B cell (primary cell): ENCODE measurements around the gene MDFI. TPM values are rescaled to one million over a fixed set of nuclear protein-coding genes. Genes with fewer than 3 reads are reported as not detected.

Experiments
- ATAC-seq: fragments of 200-7000 bp; cut with Tn5 transposase; one replicate; pipeline ENCODE4 v1.10.0; 2021; ENCODE audit warnings: low read depth, mild to moderate bottlenecking, moderate number of reproducible peaks, moderate library complexity
- CTCF ChIA-PET: fragments of 350-600 bp; sonication (Branson Sonifier 250); formaldehyde crosslinking; loops from one replicate; lab custom pipeline; 2021; ENCODE audit warnings: antibody characterized with exemption, inconsistent platforms; lab: Charles Lee
- POLR2A ChIA-PET: fragments of 350-600 bp; sonication (Branson Sonifier 250); formaldehyde crosslinking; loops from one replicate; lab custom pipeline; 2021; ENCODE audit warnings: antibody characterized with exemption; lab: Charles Lee
- DNase-seq: peaks from one replicate; pipeline ENCODE4 v3.0.0; 2013
- H2AFZ ChIP-seq: 2 replicates; pipeline ENCODE4 v1.6.1; 2012; ENCODE audit warnings: mild to moderate bottlenecking, low read depth, low read length; ENCODE audit not compliant: insufficient read depth, poor library complexity, severe bottlenecking
- H3K27ac ChIP-seq, 2 donors: 1 replicate in 1 of 2; 2 replicates in 1 of 2; pipeline ENCODE4 v1.5.1; 2012 to 2013; ENCODE audit warnings: low read length in 2 of 2, mild to moderate bottlenecking in 2 of 2, moderate library complexity in 1 of 2
- H3K27me3 ChIP-seq, 4 experiments: fragments of 200-600 bp in 1 of 4; sonication (generic) in 1 of 4; replicated peaks in 1 of 4; 1 replicate in 2 of 4; 2 replicates in 2 of 4; pipeline versions ENCODE4 v1.6.1 to v1.7.0; 2013 to 2016; ENCODE audit warnings: low read length in 3 of 4, mild to moderate bottlenecking in 2 of 4, mixed read lengths in 1 of 4, moderate library complexity in 1 of 4; ENCODE audit not compliant: insufficient read depth in 4 of 4, control insufficient read depth in 3 of 4; ENCODE audit errors: control extremely low read depth in 1 of 4
- H3K36me3 ChIP-seq, 2 experiments: replicated peaks in 1 of 2; 1 replicate in 1 of 2; 2 replicates in 1 of 2; pipeline versions ENCODE4 v1.6.1 to v1.7.1; 2013; ENCODE audit warnings: low read length in 1 of 2; ENCODE audit not compliant: insufficient read depth in 2 of 2, control insufficient read depth in 1 of 2; ENCODE audit errors: control extremely low read depth in 1 of 2, extremely low read depth in 1 of 2
- H3K4me1 ChIP-seq, 2 donors: fragments of 200-600 bp in 1 of 2; sonication (generic) in 1 of 2; 1 replicate in 1 of 2; 2 replicates in 1 of 2; pipeline versions ENCODE4 v1.5.1 to v1.6.1; 2013 to 2017; ENCODE audit warnings: low read length in 2 of 2; ENCODE audit not compliant: control insufficient read depth in 2 of 2, insufficient read depth in 2 of 2
- H3K4me2 ChIP-seq: replicated peaks from 2 replicates; pipeline ENCODE3; 2012; ENCODE audit warnings: mild to moderate bottlenecking, low read depth, low read length; ENCODE audit not compliant: poor library complexity, severe bottlenecking
- H3K4me3 ChIP-seq, 5 experiments: fragments of 200-600 bp in 1 of 5; sonication (generic) in 1 of 5; 1 replicate in 3 of 5; 2 replicates in 2 of 5; pipeline versions ENCODE4 v1.5.1 to v1.7.0; 2011 to 2016; ENCODE audit warnings: low read length in 4 of 5, mild to moderate bottlenecking in 4 of 5, low read depth in 2 of 5, control low read depth in 1 of 5, moderate library complexity in 1 of 5; ENCODE audit not compliant: insufficient read depth in 1 of 5; ENCODE audit errors: control extremely low read depth in 1 of 5, extremely low read depth in 1 of 5
- H3K79me2 ChIP-seq: fragments of 200-600 bp; sonication (generic); one replicate; pipeline ENCODE4 v1.6.0; 2016; ENCODE audit warnings: low read length; ENCODE audit not compliant: control insufficient read depth, insufficient read depth
- H3K9ac ChIP-seq: fragments of 200-600 bp; sonication (generic); 2 replicates; pipeline ENCODE4 v1.6.1; 2017; ENCODE audit warnings: mild to moderate bottlenecking, low read length, moderate library complexity
- H3K9me3 ChIP-seq, 3 donors: one replicate each; pipeline versions ENCODE4 v1.6.1 to v1.7.1; 2013; ENCODE audit warnings: low read length in 2 of 3; ENCODE audit not compliant: control insufficient read depth in 2 of 3, insufficient read depth in 1 of 3; ENCODE audit errors: control extremely low read depth in 1 of 3
- H4K20me1 ChIP-seq: 2 replicates; pipeline ENCODE4 v1.6.0; 2012; ENCODE audit warnings: mild to moderate bottlenecking, low read length; ENCODE audit not compliant: insufficient read depth, control insufficient read depth, poor library complexity, severe bottlenecking
- H3K27ac Mint-ChIP-seq: one replicate; pipeline ENCODE4 v1.8.0; 2021; ENCODE audit warnings: mixed read lengths
- H3K27me3 Mint-ChIP-seq: one replicate; pipeline ENCODE4 v1.8.0; 2021; ENCODE audit warnings: mixed read lengths
- H3K4me1 Mint-ChIP-seq: one replicate; pipeline ENCODE4 v1.8.0; 2021; ENCODE audit warnings: mixed read lengths
- H3K4me3 Mint-ChIP-seq: one replicate; pipeline ENCODE4 v1.8.0; 2021; ENCODE audit warnings: mixed read lengths
- H3K9me3 Mint-ChIP-seq: one replicate; pipeline ENCODE4 v1.8.0; 2022; ENCODE audit warnings: mixed read lengths; ENCODE audit not compliant: insufficient read depth
- EZH2 ChIP-seq: IDR thresholded peaks from 2 replicates; pipeline ENCODE4 v1.6.1; 2012; ENCODE audit warnings: borderline replicate concordance, low read depth, mild to moderate bottlenecking, moderate library complexity, low read length; ENCODE audit not compliant: insufficient read depth, poor library complexity, severe bottlenecking
- WGBS: methylation state at CpG from one replicate; pipeline ENCODE4 v1.1.5; 2013; ENCODE audit warnings: missing lambda C conversion rate; ENCODE audit not compliant: insufficient coverage; 5-methylcytosine and 5-hydroxymethylcytosine counted together
- intact Hi-C: fragments of 100-400 bp; cut with micrococcal nuclease; formaldehyde crosslinking; loops from one replicate; pipeline ENCODE4 v1.10.0; 2022
- polyA plus RNA-seq: library from polyadenylated mRNA; depleted of rRNA; stranded (reverse); fragments of >200 nt; gene quantifications from 2 replicates; pipeline ENCODE4 v1.2.3, GENCODE V29; 2012
- total RNA-seq, 2 donors: library from RNA; stranded (reverse); fragments of 120-200 nt in 1 of 2; gene quantifications; 1 replicate in 1 of 2; 2 replicates in 1 of 2; pipeline versions ENCODE4 v1.2.3 to v1.2.4, GENCODE V29; 2013 to 2022
- TF ChIP-seq, protein P1 (sequence below): fragments of 200-600 bp; IDR thresholded peaks from one replicate; pipeline ENCODE4 v1.8.0; 2022; ENCODE audit warnings: antibody characterized with exemption, mild to moderate bottlenecking

MDFI gene
- total and polyA plus RNA-seq, 2 donors (not counting 1 experiment from before 2014, with no cell fraction given): not detected

DNA sequence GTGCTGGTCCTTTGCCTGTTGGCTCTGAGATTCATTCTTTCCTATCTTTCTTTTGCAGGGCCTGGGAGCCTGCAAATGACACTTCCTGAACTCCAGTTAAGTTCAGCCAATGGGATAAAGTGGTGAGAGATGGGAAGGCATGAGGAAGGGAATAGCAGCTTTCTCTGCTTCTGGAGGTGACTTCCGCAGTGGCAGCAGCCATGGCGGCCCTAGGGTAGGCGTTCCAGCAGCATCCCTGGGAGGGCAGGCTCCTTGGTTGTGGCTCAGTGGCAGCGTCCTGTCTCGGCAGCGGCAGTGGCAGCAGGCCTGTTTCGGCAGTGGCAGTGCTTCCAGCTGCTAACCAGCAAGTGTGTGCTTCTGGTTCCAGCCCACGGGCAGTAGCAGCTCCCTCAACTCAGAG is 7.3 kb upstream of the MDFI start:
- Histone ChIP-seq H3K9ac (no peak overlapping the region), H3K4me1 (no peaks in the 10 kb centered on the region), H3K9me3 (no peaks in the 10 kb centered on the region), H3K27ac (no peak overlapping the region), H3K36me3 (no peaks in the 10 kb centered on the region), H3K79me2 (no peaks in the 10 kb centered on the region), H4K20me1 (no peaks in the 10 kb centered on the region), H3K27me3 (peaks cover 0 to 14% (median 0%) of the 10 kb centered on the region in 4 experiments), H3K4me2 (no peak overlapping the region), H2AFZ (no peak overlapping the region), H3K4me3 (no peak overlapping the region)
- Mint-ChIP-seq H3K9me3 (no peaks in the 10 kb centered on the region), H3K27ac (no peak overlapping the region), H3K27me3 (peaks cover 50% of the 10 kb centered on the region), H3K4me3 (no peak overlapping the region), H3K4me1 (no peaks in the 10 kb centered on the region)
- intact Hi-C loops: no loop called here
- TF ChIP-seq EZH2: no peak
- TF ChIP-seq, protein P1, sequence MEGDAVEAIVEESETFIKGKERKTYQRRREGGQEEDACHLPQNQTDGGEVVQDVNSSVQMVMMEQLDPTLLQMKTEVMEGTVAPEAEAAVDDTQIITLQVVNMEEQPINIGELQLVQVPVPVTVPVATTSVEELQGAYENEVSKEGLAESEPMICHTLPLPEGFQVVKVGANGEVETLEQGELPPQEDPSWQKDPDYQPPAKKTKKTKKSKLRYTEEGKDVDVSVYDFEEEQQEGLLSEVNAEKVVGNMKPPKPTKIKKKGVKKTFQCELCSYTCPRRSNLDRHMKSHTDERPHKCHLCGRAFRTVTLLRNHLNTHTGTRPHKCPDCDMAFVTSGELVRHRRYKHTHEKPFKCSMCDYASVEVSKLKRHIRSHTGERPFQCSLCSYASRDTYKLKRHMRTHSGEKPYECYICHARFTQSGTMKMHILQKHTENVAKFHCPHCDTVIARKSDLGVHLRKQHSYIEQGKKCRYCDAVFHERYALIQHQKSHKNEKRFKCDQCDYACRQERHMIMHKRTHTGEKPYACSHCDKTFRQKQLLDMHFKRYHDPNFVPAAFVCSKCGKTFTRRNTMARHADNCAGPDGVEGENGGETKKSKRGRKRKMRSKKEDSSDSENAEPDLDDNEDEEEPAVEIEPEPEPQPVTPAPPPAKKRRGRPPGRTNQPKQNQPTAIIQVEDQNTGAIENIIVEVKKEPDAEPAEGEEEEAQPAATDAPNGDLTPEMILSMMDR: no peak
- ATAC-seq (no peak), DNase-seq (no peak)
- CTCF ChIA-PET: interaction anchor here (1.2 kb wide), 1 partner anchor 28 kb away, joined by 3 read pairs; no protein-coding TSS in a partner anchor
- POLR2A ChIA-PET: no interaction called here
- 97% methylated on average over 8 of the region's 8 CpGs for WGBS

DNA sequence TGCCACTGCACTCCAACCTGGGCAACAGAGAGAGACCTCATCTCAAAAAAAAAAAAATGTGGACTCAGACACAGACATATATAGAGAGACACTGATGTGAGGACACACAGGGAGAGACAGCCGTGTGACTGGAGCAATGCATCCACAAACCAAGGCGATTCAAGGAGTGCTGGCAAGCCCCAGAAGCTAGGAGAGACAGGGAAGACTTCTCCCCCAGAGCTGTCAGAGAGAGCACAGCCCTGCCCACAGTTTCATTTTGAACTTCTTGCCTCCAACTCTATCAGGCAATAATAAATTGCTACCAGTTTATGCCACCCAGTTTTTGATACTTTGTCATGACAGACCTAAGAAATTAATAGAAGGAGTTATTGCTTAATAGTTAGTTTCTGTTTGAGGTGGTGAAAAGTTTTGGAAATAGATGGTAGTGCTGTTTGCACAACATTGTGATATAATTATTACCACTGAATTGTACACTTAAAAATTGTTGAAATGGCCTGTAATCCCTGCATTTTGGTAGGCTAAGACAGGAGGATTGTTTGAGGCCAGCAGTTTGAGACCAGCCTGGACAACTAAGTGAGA is 5.1 kb upstream of the MDFI start:
- intact Hi-C loops: no loop called here
- H3K4me3 Mint-ChIP-seq: no peak overlapping the region
- CTCF ChIA-PET: interaction anchor here (1.0 to 1.1 kb wide), 2 partner anchors 30 to 48 kb away, joined by 3 read pairs; no protein-coding TSS in a partner anchor

More for the DNA sequence above, 5.1 kb upstream of the MDFI start:
- no peak overlapping the region for H3K27ac Mint-ChIP-seq
- H3K9me3 ChIP-seq: peaks cover 0 to 10% (median 0%) of the 10 kb centered on the region in 3 donors
- H3K27me3 ChIP-seq: peaks cover 0 to 32% (median 13%) of the 10 kb centered on the region in 4 experiments
- no peak for DNase-seq
- peaks cover 51% of the 10 kb centered on the region for H3K27me3 Mint-ChIP-seq
- H3K27ac ChIP-seq: no peak overlapping the region
- peaks cover 8% of the 10 kb centered on the region for H3K4me1 Mint-ChIP-seq
- H2AFZ ChIP-seq: no peak overlapping the region
- POLR2A ChIA-PET: interaction anchor here (0.7 kb wide), 1 partner anchor 824 kb away, joined by 3 read pairs; no protein-coding TSS in a partner anchor
- ATAC-seq: no peak
- H3K9ac ChIP-seq: no peak overlapping the region
- TF ChIP-seq, protein P1: no peak
- no peak for TF ChIP-seq EZH2
- no peaks in the 10 kb centered on the region for H3K9me3 Mint-ChIP-seq
- no peaks in the 10 kb centered on the region for H3K79me2 ChIP-seq
- H4K20me1 ChIP-seq: no peaks in the 10 kb centered on the region
- H3K4me3 ChIP-seq: no peak overlapping the region
- no peak overlapping the region for H3K4me2 ChIP-seq
- H3K4me1 ChIP-seq: peaks cover 10 to 12% of the 10 kb centered on the region in 2 donors
- 100% methylated on average over 2 of the region's 2 CpGs for WGBS
- H3K36me3 ChIP-seq: no peaks in the 10 kb centered on the region
